Spinal cord (tissue), 10 donors: ENCODE data around the gene IDH3G. TPM values are rescaled to one million over a fixed set of nuclear protein-coding genes. Genes with fewer than 3 reads are reported as not detected.

Experiments used
- DNase-seq, 6 donors: peaks; one replicate each; pipeline versions ENCODE4 v3.0.0 to v3.0.0-alpha.2; 2013 to 2015; ENCODE audit warnings: low spot score in 6 of 6, low read depth in 4 of 6
- H3K27ac ChIP-seq: one replicate; pipeline ENCODE4 v1.5.1; 2013; ENCODE audit warnings: low read depth, low read length, control low read depth
- H3K27me3 ChIP-seq: one replicate; pipeline ENCODE4 v1.6.1; 2013; ENCODE audit warnings: low read length; ENCODE audit not compliant: control insufficient read depth, insufficient read depth
- H3K36me3 ChIP-seq: one replicate; pipeline ENCODE4 v1.6.1; 2013; ENCODE audit warnings: low read length; ENCODE audit not compliant: control insufficient read depth, insufficient read depth
- H3K4me1 ChIP-seq: one replicate; pipeline ENCODE4 v1.6.1; 2013; ENCODE audit warnings: low read length; ENCODE audit not compliant: control insufficient read depth, insufficient read depth
- H3K4me3 ChIP-seq: one replicate; pipeline ENCODE4 v1.5.1; 2013; ENCODE audit warnings: low read depth, low read length, control low read depth
- H3K9me3 ChIP-seq: one replicate; pipeline ENCODE4 v1.6.1; 2013; ENCODE audit warnings: low read length; ENCODE audit not compliant: control insufficient read depth, insufficient read depth
- WGBS: methylation state at CpG from one replicate; pipeline ENCODE4 v1.1.5; 2013; ENCODE audit warnings: missing lambda C conversion rate; ENCODE audit not compliant: insufficient coverage; 5-methylcytosine and 5-hydroxymethylcytosine counted together
- polyA plus RNA-seq, 2 donors: library from polyadenylated mRNA; unstranded; fragments of 120-200 nt; gene quantifications; one replicate each; pipeline ENCODE4 v1.2.1, GENCODE V29; 2013; ENCODE audit not compliant: insufficient read length in 2 of 2
- total RNA-seq, 2 donors: library from RNA; depleted of rRNA in 1 of 2; stranded (reverse); fragments of 120-200 nt in 1 of 2; fragments of >200 nt in 1 of 2; gene quantifications; one replicate each; pipeline versions ENCODE4 v1.2.3 to v1.2.4, GENCODE V29; 2013 to 2014
- donor health status: healthy.

IDH3G gene
- total and polyA plus RNA-seq, 4 donors, result 36.3 to 138 (median 90.4) TPM

DNA sequence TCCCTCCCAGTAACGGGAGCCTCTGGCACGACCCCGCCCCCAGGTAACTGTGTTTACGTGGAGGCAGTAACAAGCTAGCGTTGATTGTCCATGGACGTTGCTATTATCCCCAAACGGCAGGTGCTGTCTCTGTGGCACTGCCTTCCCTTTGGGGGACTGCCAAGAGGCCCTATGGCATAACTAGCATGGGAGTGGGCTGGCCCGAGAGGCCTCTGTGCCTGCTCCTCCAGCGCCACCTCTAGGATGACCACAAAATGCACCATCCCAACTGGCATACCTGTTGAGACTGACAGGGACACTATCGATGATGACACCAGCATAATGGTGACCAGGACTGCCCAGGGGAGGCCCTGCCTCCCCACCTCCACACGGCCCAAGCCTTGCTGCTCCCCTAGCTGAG is 11.9 kb downstream of the IDH3G start:
- H3K27ac ChIP-seq, result no peak overlapping the region
- H3K27me3 ChIP-seq, result no peaks in the 10 kb centered on the region
- no peak overlapping the region for H3K4me3 ChIP-seq
- peaks cover 43% of the 10 kb centered on the region for H3K4me1 ChIP-seq
- peak in 2 of 6 donors; percentile 54 to 56 for DNase-seq
- H3K9me3 ChIP-seq, result no peaks in the 10 kb centered on the region
- peaks cover 73% of the 10 kb centered on the region for H3K36me3 ChIP-seq
- WGBS, result 53% methylated on average over 11 of the region's 11 CpGs

DNA sequence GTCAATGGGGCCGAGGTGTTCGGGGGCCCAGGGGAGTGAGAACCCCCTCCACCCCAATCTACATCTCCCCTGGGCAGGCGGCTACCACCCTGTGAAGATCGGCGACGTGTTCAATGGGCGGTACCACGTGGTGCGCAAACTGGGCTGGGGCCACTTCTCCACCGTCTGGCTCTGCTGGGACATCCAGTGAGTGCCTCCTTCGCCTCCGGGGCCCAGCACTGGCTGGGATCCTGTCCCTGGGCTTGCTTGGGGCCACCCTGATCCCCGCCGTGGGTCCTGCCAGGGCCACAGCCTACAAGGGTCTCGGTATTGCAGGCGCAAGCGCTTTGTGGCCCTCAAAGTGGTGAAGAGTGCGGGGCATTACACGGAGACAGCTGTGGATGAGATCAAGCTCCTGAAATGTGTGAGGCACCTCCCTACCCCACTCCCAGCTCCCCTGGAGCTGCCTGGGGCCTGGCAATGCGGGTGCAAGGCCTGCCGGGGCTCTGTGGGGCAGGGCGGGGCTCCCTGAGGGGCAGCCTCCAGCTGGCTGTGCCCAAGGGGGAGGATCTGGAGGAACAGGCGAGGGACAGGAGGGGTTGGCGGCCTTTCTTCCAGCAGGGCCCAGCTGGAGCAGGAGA is 12.6 kb downstream of the IDH3G start:
- Histone ChIP-seq H3K4me3 (no peak overlapping the region), H3K27me3 (no peaks in the 10 kb centered on the region), H3K36me3 (peaks cover 73% of the 10 kb centered on the region), H3K27ac (no peak overlapping the region), H3K4me1 (peaks cover 36% of the 10 kb centered on the region), H3K9me3 (no peaks in the 10 kb centered on the region)
- 74% methylated on average over 24 of the region's 24 CpGs for WGBS
- DNase-seq, result no peak

DNA sequence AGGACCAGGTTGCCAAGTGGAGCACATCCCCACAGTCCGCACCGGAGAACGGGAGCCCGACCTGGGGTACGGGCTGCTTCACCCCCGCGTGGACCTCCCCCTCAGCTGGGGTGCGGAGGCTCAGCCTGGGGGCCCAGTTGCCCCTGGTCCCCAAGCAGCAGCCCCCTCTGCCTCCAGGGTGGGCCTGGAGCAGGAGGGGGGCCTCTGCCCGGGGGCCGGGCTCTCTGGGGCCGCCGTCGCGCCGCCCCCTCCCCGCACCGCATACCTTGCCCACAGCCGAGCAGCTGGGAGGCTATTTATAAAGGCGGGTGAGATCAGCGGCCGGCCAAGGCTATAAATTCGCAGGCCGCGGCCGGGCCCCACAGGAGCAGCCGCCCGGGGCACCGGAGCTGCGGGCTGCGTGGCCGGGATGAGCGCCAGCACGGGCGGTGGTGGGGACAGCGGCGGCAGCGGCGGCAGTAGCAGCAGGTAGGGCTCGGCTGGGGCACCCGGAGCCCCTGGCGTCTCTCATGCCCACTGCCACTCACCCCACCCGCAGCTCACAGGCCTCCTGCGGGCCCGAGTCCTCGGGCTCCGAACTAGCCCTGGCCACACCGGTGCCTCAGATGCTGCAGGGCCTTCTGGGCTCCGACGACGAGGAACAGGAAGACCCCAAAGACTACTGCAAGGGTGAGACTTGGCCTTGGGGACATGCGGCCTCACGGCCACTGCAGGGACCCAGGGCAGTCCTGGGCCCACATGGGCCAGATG is 13.3 kb downstream of the IDH3G start, which contains the start of gene SRPK3:
SRPK3 (plus strand) TSS at position 364 of the 750 bp plus-strand sequence; CDS start at position 410, 46 bp downstream.
- no peak within 1 kb of the TSS for H3K27ac ChIP-seq
- no peak within 1 kb of the TSS for H3K4me3 ChIP-seq
- peak in 2 of 6 donors; percentile 27 to 28 for DNase-seq
- H3K27me3 ChIP-seq, result no peaks in the 10 kb centered on the region
- H3K4me1 ChIP-seq, result peaks cover 35% of the 10 kb centered on the region
- WGBS, result 48% methylated on average over 46 of the region's 52 CpGs
- H3K36me3 ChIP-seq, result peaks cover 67% of the 10 kb centered on the region
- no peaks in the 10 kb centered on the region for H3K9me3 ChIP-seq

DNA sequence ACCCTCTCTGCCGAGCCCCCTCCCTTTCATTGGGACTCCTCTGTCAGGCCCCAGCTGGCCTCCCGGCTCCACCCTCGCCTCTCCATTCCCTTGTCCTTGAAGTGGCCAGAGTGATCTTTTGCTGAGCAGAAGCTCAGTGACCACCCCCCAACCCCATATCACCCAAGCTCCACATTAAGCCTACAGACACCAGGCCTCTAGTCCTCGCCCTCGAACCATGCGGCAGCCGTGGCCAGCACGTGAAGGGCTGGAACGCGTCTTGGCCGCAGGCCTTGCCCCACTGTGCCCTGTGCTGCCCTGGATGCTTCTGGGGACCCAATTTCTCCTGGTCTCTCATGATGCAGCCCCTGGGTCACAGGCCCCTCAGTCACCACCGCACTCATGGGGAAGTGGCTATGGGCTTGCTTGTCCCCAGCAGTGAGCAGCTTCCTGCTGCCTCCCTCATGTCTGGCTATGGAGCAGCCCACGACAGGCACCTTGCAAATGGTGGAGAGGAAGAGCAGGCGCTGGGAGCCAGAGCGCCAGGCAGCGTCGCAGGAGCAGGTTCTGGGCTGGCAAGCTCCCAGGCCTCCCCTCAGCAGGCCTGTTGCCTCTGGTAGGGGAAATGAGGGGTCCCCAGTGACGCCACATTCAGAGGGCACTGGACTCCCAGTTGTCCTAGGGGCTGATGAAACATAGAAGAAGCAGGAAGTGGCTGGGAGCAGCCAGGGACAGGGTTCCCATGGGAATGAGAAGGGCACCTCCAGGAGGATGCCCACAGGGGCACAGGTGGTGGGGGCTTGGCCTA is 14.1 kb downstream of the IDH3G start:
- Histone ChIP-seq H3K27ac (no peak overlapping the region), H3K4me3 (no peak overlapping the region), H3K27me3 (no peaks in the 10 kb centered on the region), H3K9me3 (no peaks in the 10 kb centered on the region), H3K36me3 (peaks cover 67% of the 10 kb centered on the region), H3K4me1 (peaks cover 35% of the 10 kb centered on the region)
- DNase-seq, result no peak
- WGBS, result 80% methylated on average over 14 of the region's 18 CpGs

DNA sequence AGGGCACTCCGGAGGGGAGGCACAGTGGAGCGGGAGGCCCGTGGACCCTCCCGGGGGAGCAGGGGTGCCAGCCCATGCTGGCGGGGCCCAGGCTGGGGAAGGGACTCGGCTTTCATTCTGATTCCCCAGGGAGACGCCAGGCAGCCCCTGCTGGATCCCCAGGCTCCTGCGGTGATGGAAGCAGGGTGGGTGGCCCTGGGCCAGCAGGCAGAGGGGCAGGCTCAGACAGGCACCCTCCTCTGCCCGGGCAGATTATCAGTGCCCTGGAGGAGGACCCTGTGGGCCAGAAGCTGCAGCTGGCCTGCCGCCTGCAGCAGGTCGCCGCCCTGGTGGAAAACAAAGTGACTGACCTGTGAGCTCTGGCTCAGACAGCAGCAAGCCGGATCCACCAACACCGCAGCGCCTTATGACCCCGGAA is 15.5 kb downstream of the IDH3G start:
- H3K27ac ChIP-seq, result no peak overlapping the region
- peaks cover 67% of the 10 kb centered on the region for H3K36me3 ChIP-seq
- 84% methylated on average over 16 of the region's 16 CpGs for WGBS
- DNase-seq, result no peak
- H3K9me3 ChIP-seq, result no peaks in the 10 kb centered on the region
- peaks cover 35% of the 10 kb centered on the region for H3K4me1 ChIP-seq
- H3K4me3 ChIP-seq, result no peak overlapping the region
- H3K27me3 ChIP-seq, result no peaks in the 10 kb centered on the region

DNA sequence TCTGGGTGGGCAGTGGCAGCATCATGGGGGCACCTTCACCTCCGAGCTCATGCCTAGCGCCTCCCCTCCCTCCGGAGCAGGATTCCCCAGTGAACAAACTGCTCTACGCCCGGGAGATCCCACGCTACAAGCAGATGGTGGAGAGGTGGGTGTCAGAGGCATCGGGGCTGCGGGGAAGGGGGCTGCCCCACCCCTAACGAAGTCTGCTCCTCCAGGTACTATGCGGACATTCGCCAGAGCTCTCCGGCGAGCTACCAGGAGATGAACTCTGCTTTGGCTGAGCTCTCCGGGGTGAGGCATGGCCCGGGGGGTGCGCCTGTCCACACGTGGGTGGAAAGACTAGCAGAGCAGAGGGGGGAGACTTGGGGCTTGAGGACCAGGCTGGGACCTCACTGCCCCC is 16.0 kb downstream of the IDH3G start:
- peaks cover 67% of the 10 kb centered on the region for H3K36me3 ChIP-seq
- H3K27ac ChIP-seq, result no peak overlapping the region
- H3K4me3 ChIP-seq, result no peak overlapping the region
- 80% methylated on average over 11 of the region's 17 CpGs for WGBS
- no peaks in the 10 kb centered on the region for H3K9me3 ChIP-seq
- H3K27me3 ChIP-seq, result no peaks in the 10 kb centered on the region
- no peak for DNase-seq
- peaks cover 34% of the 10 kb centered on the region for H3K4me1 ChIP-seq

DNA sequence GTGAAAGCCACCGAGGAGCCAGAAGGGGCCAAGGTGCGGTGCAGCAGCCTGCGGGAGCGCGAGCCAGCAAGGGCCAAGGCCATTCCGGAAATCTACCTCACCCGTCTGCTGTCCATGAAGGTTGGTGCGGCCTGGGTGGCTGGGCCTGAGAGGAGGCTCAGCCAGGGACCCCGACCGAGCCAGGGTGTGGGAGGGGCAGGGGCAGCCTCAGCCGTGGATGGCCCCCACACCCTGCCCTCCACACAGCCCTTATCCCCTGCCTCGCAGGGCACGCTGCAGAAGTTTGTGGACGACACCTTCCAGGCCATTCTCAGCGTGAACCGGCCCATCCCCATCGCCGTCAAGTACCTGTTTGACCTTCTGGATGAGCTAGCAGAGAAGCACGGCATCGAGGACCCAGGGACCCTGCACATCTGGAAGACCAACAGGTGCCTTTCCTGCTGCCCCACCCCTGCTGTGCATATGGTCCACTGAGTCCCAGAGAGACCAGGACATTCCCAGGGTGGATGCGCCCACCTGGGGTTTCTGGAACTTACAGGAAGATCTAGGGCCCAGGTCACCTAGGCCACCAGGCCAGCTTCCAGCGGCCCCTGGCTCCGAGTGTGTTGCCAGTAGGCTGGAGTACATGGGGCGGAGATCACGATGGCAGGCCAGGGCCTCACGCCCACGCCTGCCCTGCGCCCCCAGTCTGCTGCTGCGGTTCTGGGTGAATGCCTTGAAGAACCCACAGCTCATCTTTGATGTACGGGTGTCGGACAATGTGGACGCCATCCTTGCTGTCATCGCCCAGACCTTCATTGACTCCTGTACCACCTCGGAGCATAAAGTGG is 16.7 kb downstream of the IDH3G start:
- H3K36me3 ChIP-seq, result peaks cover 67% of the 10 kb centered on the region
- peaks cover 29% of the 10 kb centered on the region for H3K4me1 ChIP-seq
- no peaks in the 10 kb centered on the region for H3K9me3 ChIP-seq
- no peak overlapping the region for H3K4me3 ChIP-seq
- DNase-seq, result no peak
- H3K27ac ChIP-seq, result no peak overlapping the region
- WGBS, result 89% methylated on average over 34 of the region's 34 CpGs
- H3K27me3 ChIP-seq, result no peaks in the 10 kb centered on the region

DNA sequence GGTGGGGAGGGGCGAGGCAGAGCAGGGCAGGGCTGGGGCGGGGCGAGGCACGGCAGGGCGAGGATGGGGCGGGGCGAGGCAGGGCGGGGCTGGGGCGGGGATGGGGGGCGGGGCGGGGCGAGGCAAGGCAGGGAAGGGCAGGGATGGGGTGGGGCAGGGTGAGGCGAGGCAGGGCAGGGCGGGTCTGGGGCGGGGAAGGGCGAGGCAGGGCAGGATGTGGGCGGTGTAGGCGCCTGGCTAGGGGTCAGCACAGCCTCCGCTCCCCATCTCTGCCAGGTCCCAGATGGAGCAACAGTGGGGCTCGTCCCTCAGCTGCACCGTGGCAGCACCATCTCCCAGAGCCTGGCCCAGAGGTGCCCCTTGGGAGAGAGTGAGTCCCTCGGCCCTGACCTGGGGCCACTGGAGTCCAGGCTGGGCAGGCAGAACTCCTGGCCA is 17.5 kb downstream of the IDH3G start:
- H3K9me3 ChIP-seq, result no peaks in the 10 kb centered on the region
- peaks cover 71% of the 10 kb centered on the region for H3K36me3 ChIP-seq
- no peak for DNase-seq
- no peaks in the 10 kb centered on the region for H3K27me3 ChIP-seq
- H3K4me1 ChIP-seq, result peaks cover 20% of the 10 kb centered on the region
- 88% methylated on average over 9 of the region's 22 CpGs for WGBS
- H3K4me3 ChIP-seq, result no peak overlapping the region
- no peak overlapping the region for H3K27ac ChIP-seq

DNA sequence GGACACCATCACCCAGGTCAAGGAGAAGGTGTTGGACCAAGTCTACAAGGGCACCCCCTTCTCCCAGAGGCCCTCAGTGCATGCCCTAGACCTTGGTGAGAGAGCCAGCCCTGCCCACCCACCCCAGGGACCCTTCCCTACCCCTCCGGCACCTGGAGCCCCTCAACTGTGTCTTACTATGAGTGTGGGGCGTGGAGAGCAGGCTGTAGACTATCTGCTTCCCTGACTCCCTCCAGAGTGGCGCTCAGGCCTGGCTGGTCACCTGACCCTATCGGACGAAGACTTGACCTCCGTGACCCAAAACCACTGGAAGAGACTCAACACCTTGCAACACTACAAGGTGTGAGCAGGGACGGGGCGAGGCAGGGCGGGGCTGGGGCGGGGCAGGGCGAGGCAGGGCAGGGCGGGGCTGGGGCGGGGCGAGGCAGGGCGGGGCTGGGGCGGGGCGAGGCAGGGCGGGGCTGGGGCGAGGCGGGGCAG is 18.0 kb downstream of the IDH3G start:
- no peak overlapping the region for H3K27ac ChIP-seq
- 94% methylated on average over 5 of the region's 20 CpGs for WGBS
- H3K27me3 ChIP-seq, result no peaks in the 10 kb centered on the region
- H3K36me3 ChIP-seq, result peaks cover 75% of the 10 kb centered on the region
- peaks cover 15% of the 10 kb centered on the region for H3K4me1 ChIP-seq
- H3K4me3 ChIP-seq, result no peak overlapping the region
- DNase-seq, result no peak
- no peaks in the 10 kb centered on the region for H3K9me3 ChIP-seq
